HEK293 (cell line): ENCODE measurements around the gene LYZL2.
"Not testable (repeated sequence)": the region's sequence is repeated elsewhere in the genome, so short reads cannot be mapped to it uniquely, and the experiment has no call there.

Source experiments
- CTCF ChIA-PET: fragments of 350-600 bp; formaldehyde crosslinking; extraction: SDS; loops from one replicate; lab custom pipeline; 2021; ENCODE audit warnings: antibody characterized with exemption; lab: Yijun Ruan, JAX
- POLR2A ChIA-PET: fragments of 300-600 bp; formaldehyde crosslinking; extraction: SDS; loops from one replicate; lab custom pipeline; 2020; ENCODE audit warnings: antibody characterized with exemption, inconsistent platforms; lab: Yijun Ruan, JAX
- H3K27ac ChIP-seq: fragments of 200-500 bp; sonication (Bioruptor generic); 2 replicates; pipeline ENCODE4 v1.5.1; 2014; ENCODE audit warnings: low read depth, low read length, control low read depth, inconsistent platforms; ENCODE audit errors: extremely low read depth
- H3K36me3 ChIP-seq, 2 experiments: fragments of 200-500 bp in 1 of 2; sonication (Bioruptor generic) in 1 of 2; 1 replicate in 1 of 2; 2 replicates in 1 of 2; pipeline ENCODE4 v1.5.1; 2014 to 2017; ENCODE audit warnings: inconsistent platforms in 2 of 2, low read length in 2 of 2; ENCODE audit not compliant: control insufficient read depth in 2 of 2, insufficient read depth in 1 of 2
- H3K4me1 ChIP-seq: fragments of 200-500 bp; sonication (Bioruptor generic); 2 replicates; pipeline ENCODE4 v1.5.1; 2014; ENCODE audit warnings: mild to moderate bottlenecking, low read length, inconsistent platforms; ENCODE audit not compliant: control insufficient read depth, insufficient read depth
- H3K4me3 ChIP-seq: 2 replicates; pipeline ENCODE4 v1.5.1; 2011; ENCODE audit warnings: low read depth, mild to moderate bottlenecking, control low read depth, low read length, moderate library complexity
- H3K9me3 ChIP-seq: fragments of 200-500 bp; sonication (Bioruptor generic); 2 replicates; pipeline ENCODE4 v1.5.1; 2014; ENCODE audit warnings: low read depth, low read length, inconsistent platforms; ENCODE audit not compliant: control insufficient read depth, insufficient read depth
- ATF2 ChIP-seq: fragments of 450-650 bp; formaldehyde crosslinking; IDR thresholded peaks from 2 replicates; pipeline ENCODE4 v1.5.1; 2016; ENCODE audit warnings: missing biosample characterization, missing genetic modification characterization, low read depth
- FEZF1 ChIP-seq: fragments of 450-650 bp; formaldehyde crosslinking; IDR thresholded peaks from 2 replicates; pipeline ENCODE4 v1.5.1; 2016; ENCODE audit warnings: missing biosample characterization, missing genetic modification characterization
- INSM2 ChIP-seq: fragments of 450-650 bp; formaldehyde crosslinking; IDR thresholded peaks from 2 replicates; pipeline ENCODE4 v1.5.1; 2016; ENCODE audit warnings: missing biosample characterization, missing genetic modification characterization
- MZF1 ChIP-seq: fragments of 450-650 bp; formaldehyde crosslinking; IDR thresholded peaks from 2 replicates; pipeline ENCODE4 v1.5.1; 2017; ENCODE audit warnings: missing biosample characterization, missing genetic modification characterization, borderline replicate concordance
- PBX3 ChIP-seq: sonication (generic); formaldehyde crosslinking; IDR thresholded peaks from 2 replicates; pipeline ENCODE4 v1.8.1; 2022; ENCODE audit warnings: mild to moderate bottlenecking, moderate library complexity, missing genetic modification reagents
- ZBTB20 ChIP-seq: fragments of 450-650 bp; formaldehyde crosslinking; IDR thresholded peaks from 2 replicates; pipeline ENCODE4 v1.5.1; 2016; ENCODE audit warnings: missing biosample characterization, missing genetic modification characterization
- ZNF138 ChIP-seq: fragments of 450-650 bp; formaldehyde crosslinking; IDR thresholded peaks from 2 replicates; pipeline ENCODE4 v1.5.1; 2016; ENCODE audit warnings: missing biosample characterization, missing genetic modification characterization, borderline replicate concordance
- ZNF184 ChIP-seq: fragments of 450-650 bp; IDR thresholded peaks from 2 replicates; pipeline ENCODE4 v1.5.1; 2018; ENCODE audit warnings: missing biosample characterization, mild to moderate bottlenecking, missing genetic modification characterization
- ZNF19 ChIP-seq: fragments of 450-650 bp; formaldehyde crosslinking; IDR thresholded peaks from 2 replicates; pipeline ENCODE4; 2016; ENCODE audit warnings: missing biosample characterization, missing genetic modification characterization, low read depth
- ZNF24 ChIP-seq: fragments of 450-650 bp; formaldehyde crosslinking; IDR thresholded peaks from 2 replicates; pipeline ENCODE4 v1.5.1; 2016; ENCODE audit warnings: missing biosample characterization, missing genetic modification characterization
- ZNF366 ChIP-seq: fragments of 450-650 bp; formaldehyde crosslinking; conservative IDR thresholded peaks from 2 replicates; pipeline ENCODE4 v1.5.1; 2016; ENCODE audit warnings: missing biosample characterization, missing genetic modification characterization
- ZNF394 ChIP-seq: fragments of 450-650 bp; formaldehyde crosslinking; IDR thresholded peaks from 2 replicates; pipeline ENCODE4 v1.5.1; 2016; ENCODE audit warnings: missing biosample characterization, missing genetic modification characterization, mild to moderate bottlenecking, moderate library complexity, borderline replicate concordance
- ZNF529 ChIP-seq: fragments of 450-650 bp; formaldehyde crosslinking; IDR thresholded peaks from 2 replicates; pipeline ENCODE4 v1.5.1; 2017; ENCODE audit warnings: missing genetic modification characterization, missing biosample characterization; ENCODE audit not compliant: insufficient replicate concordance
- ZNF530 ChIP-seq: fragments of 450-650 bp; formaldehyde crosslinking; IDR thresholded peaks from 2 replicates; pipeline ENCODE4 v1.5.1; 2016; ENCODE audit warnings: low read depth, missing biosample characterization, missing genetic modification characterization
- ZNF600 ChIP-seq: fragments of 450-650 bp; formaldehyde crosslinking; IDR thresholded peaks from 2 replicates; pipeline ENCODE4 v1.5.1; 2016; ENCODE audit warnings: missing biosample characterization, missing genetic modification characterization
- ZNF621 ChIP-seq: fragments of 450-650 bp; formaldehyde crosslinking; IDR thresholded peaks from 2 replicates; pipeline ENCODE4 v1.5.1; 2017; ENCODE audit warnings: missing biosample characterization, missing genetic modification characterization
- ZNF624 ChIP-seq: fragments of 450-650 bp; formaldehyde crosslinking; IDR thresholded peaks from 2 replicates; pipeline ENCODE4 v1.5.1; 2017; ENCODE audit warnings: missing biosample characterization, missing genetic modification characterization
- ZNF645 ChIP-seq: fragments of 450-650 bp; formaldehyde crosslinking; IDR thresholded peaks from 2 replicates; pipeline ENCODE4; 2016; ENCODE audit warnings: missing biosample characterization, missing genetic modification characterization
- ZNF837 ChIP-seq: fragments of 450-650 bp; formaldehyde crosslinking; IDR thresholded peaks from 2 replicates; pipeline ENCODE4 v1.5.1; 2016; ENCODE audit warnings: missing biosample characterization, missing genetic modification characterization

Gene LYZL2

GRCh38 chr10:30630571-30630970 is 1.0 kb upstream of the LYZL2 start (continued):
- no peak for TF ChIP-seq ZNF138
- TF ChIP-seq, all 188 proteins: peak for 0

- H3K9me3 ChIP-seq, H3K36me3 ChIP-seq, H3K27ac ChIP-seq, H3K4me3 ChIP-seq, H3K4me1 ChIP-seq, POLR2A ChIA-PET: not testable (repeated sequence)
- CTCF ChIA-PET, result interaction anchor here (1.3 kb wide), 1 partner anchor 12 kb away, joined by 10 read pairs; no protein-coding TSS in a partner anchor
Measured at GRCh38 chr10:30628576-30628975, 977 bp downstream of the LYZL2 start.

GRCh38 chr10:30626837-30627236 is 2.7 kb downstream of the LYZL2 start:
- H3K4me1 ChIP-seq, POLR2A ChIA-PET, H3K9me3 ChIP-seq, H3K27ac ChIP-seq, H3K4me3 ChIP-seq, H3K36me3 ChIP-seq: not testable (repeated sequence)
- CTCF ChIA-PET, result interaction anchor here (1.0 kb wide), 1 partner anchor 13 kb away, joined by 3 read pairs; no protein-coding TSS in a partner anchor

- POLR2A ChIA-PET, CTCF ChIA-PET, H3K4me1 ChIP-seq: not testable (repeated sequence)
Measured at GRCh38 chr10:30626196-30626595, 3.4 kb downstream of the LYZL2 start.

GRCh38 chr10:30625080-30625479 is 4.5 kb downstream of the LYZL2 start:
- CTCF ChIA-PET, result no interaction called here

More at GRCh38 chr10:30626196-30626595, 3.4 kb downstream of the LYZL2 start:
- H3K9me3 ChIP-seq, H3K36me3 ChIP-seq, H3K4me3 ChIP-seq, H3K27ac ChIP-seq: not testable (repeated sequence)

More at GRCh38 chr10:30625080-30625479, 4.5 kb downstream of the LYZL2 start:
- Histone ChIP-seq H3K4me3 (no peak overlapping the region), H3K36me3 (no peaks in the 10 kb centered on the region), H3K9me3 (no peaks in the 10 kb centered on the region), H3K4me1 (no peaks in the 10 kb centered on the region), H3K27ac (no peak overlapping the region)
- POLR2A ChIA-PET, result no interaction called here
- TF ChIP-seq ZNF394 (tag by site-specific recombination), result no peak
- no peak for TF ChIP-seq ZNF645
- TF ChIP-seq FEZF1 (tag by site-specific recombination), result no peak
- TF ChIP-seq INSM2 (tag by site-specific recombination), result no peak
- TF ChIP-seq ZNF19 (tag by site-specific recombination), result no peak
- TF ChIP-seq ZNF24 (tag by site-specific recombination), result no peak
- TF ChIP-seq PBX3 (CRISPR knock-in tag), result no peak
- no peak for TF ChIP-seq ZNF529 (tag by site-specific recombination)
- no peak for TF ChIP-seq ZNF624 (tag by site-specific recombination)
- TF ChIP-seq ZBTB20, result no peak
- no peak for TF ChIP-seq ATF2
- TF ChIP-seq ZNF366 (tag by site-specific recombination), result no peak
- no peak for TF ChIP-seq ZNF530 (tag by site-specific recombination)
- TF ChIP-seq ZNF600 (tag by site-specific recombination), result no peak
- no peak for TF ChIP-seq ZNF621
- TF ChIP-seq ZNF184, result no peak
- TF ChIP-seq MZF1 (tag by site-specific recombination), result no peak
- no peak for TF ChIP-seq ZNF837 (tag by site-specific recombination)
